ENCODE measurements around the gene GPRIN3.
"Not testable (repeated sequence)": the region's sequence is repeated elsewhere in the genome, so short reads cannot be mapped to it uniquely, and the experiment has no call there.

GPRIN3 gene

GRCh38 chr4:89267846-89268245, 39.8 kb downstream of the GPRIN3 start:
- Histone ChIP-seq H3K4me1 (ENCODE audit: control insufficient read depth, insufficient read depth, low read length, poor library complexity, severe bottlenecking) (no peaks in the 10 kb centered on the region), H3K27ac (ENCODE audit: insufficient read depth, low read length, poor library complexity, severe bottlenecking) (no peak overlapping the region), H3K27me3 (replicated peaks; ENCODE audit: control insufficient read depth, insufficient read depth, low read length, poor library complexity, severe bottlenecking) (no peaks in the 10 kb centered on the region), H3K36me3 (ENCODE audit: control insufficient read depth, insufficient read depth, low read length) (no peaks in the 10 kb centered on the region), H3K9me3 (ENCODE audit: control insufficient read depth, low read length) (no peaks in the 10 kb centered on the region), H3K4me3 (ENCODE audit: insufficient read depth, low read depth, low read length, poor library complexity, severe bottlenecking) (no peak overlapping the region)
- DNase-seq = no peak

- no peak for DNase-seq
- peaks cover 4% of the 10 kb centered on the region for H3K4me1 ChIP-seq (ENCODE audit: control insufficient read depth, insufficient read depth, low read length, poor library complexity, severe bottlenecking)
- no peaks in the 10 kb centered on the region for H3K36me3 ChIP-seq (ENCODE audit: control insufficient read depth, insufficient read depth, low read length)
- H3K27ac ChIP-seq (ENCODE audit: insufficient read depth, low read length, poor library complexity, severe bottlenecking) = no peak overlapping the region
- H3K27me3 ChIP-seq (replicated peaks; ENCODE audit: control insufficient read depth, insufficient read depth, low read length, poor library complexity, severe bottlenecking) = no peaks in the 10 kb centered on the region
- no peak overlapping the region for H3K4me3 ChIP-seq (ENCODE audit: insufficient read depth, low read depth, low read length, poor library complexity, severe bottlenecking)
- H3K9me3 ChIP-seq (ENCODE audit: control insufficient read depth, low read length) = no peaks in the 10 kb centered on the region
Measured at GRCh38 chr4:89267392-89267791, 40.2 kb downstream of the GPRIN3 start.

DNA sequence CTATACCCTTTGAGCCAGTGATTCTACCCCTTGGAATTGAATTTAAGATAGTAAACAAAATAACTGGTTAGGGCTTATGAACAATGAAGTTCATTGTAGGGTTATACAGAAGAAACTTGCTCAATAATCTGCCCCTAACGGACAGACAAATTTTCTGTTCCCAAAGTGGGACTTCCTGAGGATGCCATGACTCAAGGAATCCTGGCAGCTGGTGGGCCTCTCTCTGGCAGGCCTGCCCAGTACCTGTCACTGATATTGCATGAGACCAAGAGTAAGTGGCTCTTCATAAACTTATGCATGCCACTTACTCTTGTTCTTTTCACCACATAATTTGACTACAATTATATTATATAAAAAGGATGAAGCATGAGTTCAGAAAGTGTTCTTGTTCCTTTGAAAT, 41.5 kb downstream of the GPRIN3 start:
- no peaks in the 10 kb centered on the region for H3K27me3 ChIP-seq (replicated peaks; ENCODE audit: control insufficient read depth, insufficient read depth, low read length, poor library complexity, severe bottlenecking)
- no peak overlapping the region for H3K4me3 ChIP-seq (ENCODE audit: insufficient read depth, low read depth, low read length, poor library complexity, severe bottlenecking)
- H3K27ac ChIP-seq (ENCODE audit: insufficient read depth, low read length, poor library complexity, severe bottlenecking) = no peak overlapping the region
- H3K4me1 ChIP-seq (ENCODE audit: control insufficient read depth, insufficient read depth, low read length, poor library complexity, severe bottlenecking) = peaks cover 10% of the 10 kb centered on the region
- no peaks in the 10 kb centered on the region for H3K9me3 ChIP-seq (ENCODE audit: control insufficient read depth, low read length)
- H3K36me3 ChIP-seq (ENCODE audit: control insufficient read depth, insufficient read depth, low read length) = no peaks in the 10 kb centered on the region
- DNase-seq = no peak

DNA sequence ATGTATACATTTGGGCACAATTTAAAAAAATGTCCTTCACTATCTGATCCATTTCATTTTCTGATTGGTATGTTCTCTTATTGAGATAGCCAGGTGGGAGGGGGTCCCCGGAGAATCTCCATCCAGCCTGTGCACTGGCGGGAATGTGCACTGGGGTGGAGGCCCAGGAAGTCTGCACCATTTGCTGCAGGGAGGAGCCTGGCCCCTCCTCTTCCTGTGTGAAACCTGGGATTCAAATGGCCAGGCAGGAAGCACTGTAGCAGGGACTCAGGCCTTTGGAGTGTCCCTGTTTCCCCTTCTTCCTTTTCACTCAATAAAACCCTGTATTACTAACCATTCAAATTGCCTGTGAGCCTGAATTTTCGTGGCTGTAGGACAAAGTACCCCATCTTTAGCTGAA, 44.3 kb downstream of the GPRIN3 start:
- no peaks in the 10 kb centered on the region for H3K27me3 ChIP-seq (replicated peaks; ENCODE audit: control insufficient read depth, insufficient read depth, low read length, poor library complexity, severe bottlenecking)
- peaks cover 28% of the 10 kb centered on the region for H3K4me1 ChIP-seq (ENCODE audit: control insufficient read depth, insufficient read depth, low read length, poor library complexity, severe bottlenecking)
- no peak overlapping the region for H3K4me3 ChIP-seq (ENCODE audit: insufficient read depth, low read depth, low read length, poor library complexity, severe bottlenecking)
- peak overlapping the region; percentile 8 for H3K27ac ChIP-seq (ENCODE audit: insufficient read depth, low read length, poor library complexity, severe bottlenecking)
- no peak for DNase-seq
- H3K9me3 ChIP-seq (ENCODE audit: control insufficient read depth, low read length) = no peaks in the 10 kb centered on the region
- no peaks in the 10 kb centered on the region for H3K36me3 ChIP-seq (ENCODE audit: control insufficient read depth, insufficient read depth, low read length)

DNA sequence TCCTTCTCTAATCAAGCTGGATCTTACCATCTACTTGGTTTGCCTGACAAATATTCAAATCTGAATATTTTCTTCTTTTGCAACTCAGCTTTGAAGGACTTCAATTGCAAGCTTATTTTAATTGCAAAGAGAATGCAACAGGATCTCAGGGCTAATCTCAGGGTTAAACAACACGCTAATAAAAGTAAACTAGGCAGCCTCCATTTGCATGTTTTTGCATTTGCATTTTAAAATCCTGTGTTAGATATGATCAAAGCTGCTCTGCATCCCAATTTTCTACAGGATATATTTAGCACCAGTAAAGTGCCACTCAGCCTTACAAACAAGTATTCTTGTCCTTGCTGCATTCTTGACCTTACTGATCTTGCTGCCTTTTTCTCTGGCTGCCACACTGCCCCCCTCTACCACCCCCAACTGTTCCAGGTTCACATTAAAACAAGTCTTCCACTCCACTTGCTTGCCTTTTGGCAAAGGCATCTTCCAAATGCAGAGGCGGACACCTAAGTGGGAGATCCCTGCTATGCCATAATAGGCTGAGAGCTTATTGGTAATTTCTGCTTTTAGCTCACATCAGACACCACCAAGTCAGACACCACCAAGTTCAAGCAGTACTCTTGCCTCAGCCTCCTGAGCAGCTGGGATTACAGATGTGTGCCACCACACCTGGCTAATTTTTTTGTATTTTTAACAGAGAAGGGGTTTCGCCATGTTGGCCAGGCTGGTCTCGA, 48.1 kb downstream of the GPRIN3 start:
- no peak for DNase-seq
- Histone ChIP-seq H3K4me3 (ENCODE audit: insufficient read depth, low read depth, low read length, poor library complexity, severe bottlenecking) (no peak overlapping the region), H3K9me3 (ENCODE audit: control insufficient read depth, low read length) (no peaks in the 10 kb centered on the region), H3K27me3 (replicated peaks; ENCODE audit: control insufficient read depth, insufficient read depth, low read length, poor library complexity, severe bottlenecking) (no peaks in the 10 kb centered on the region), H3K4me1 (ENCODE audit: control insufficient read depth, insufficient read depth, low read length, poor library complexity, severe bottlenecking) (peaks cover 55% of the 10 kb centered on the region), H3K27ac (ENCODE audit: insufficient read depth, low read length, poor library complexity, severe bottlenecking) (no peak overlapping the region), H3K36me3 (ENCODE audit: control insufficient read depth, insufficient read depth, low read length) (no peaks in the 10 kb centered on the region)

GRCh38 chr4:89258506-89258905, 49.1 kb downstream of the GPRIN3 start:
- Histone ChIP-seq H3K27ac (ENCODE audit: insufficient read depth, low read length, poor library complexity, severe bottlenecking) (no peak overlapping the region), H3K9me3 (ENCODE audit: control insufficient read depth, low read length) (no peaks in the 10 kb centered on the region), H3K4me1 (ENCODE audit: control insufficient read depth, insufficient read depth, low read length, poor library complexity, severe bottlenecking) (peaks cover 55% of the 10 kb centered on the region), H3K4me3 (ENCODE audit: insufficient read depth, low read depth, low read length, poor library complexity, severe bottlenecking) (no peak overlapping the region), H3K27me3 (replicated peaks; ENCODE audit: control insufficient read depth, insufficient read depth, low read length, poor library complexity, severe bottlenecking) (no peaks in the 10 kb centered on the region), H3K36me3 (ENCODE audit: control insufficient read depth, insufficient read depth, low read length) (no peaks in the 10 kb centered on the region)
- no peak for DNase-seq

DNA sequence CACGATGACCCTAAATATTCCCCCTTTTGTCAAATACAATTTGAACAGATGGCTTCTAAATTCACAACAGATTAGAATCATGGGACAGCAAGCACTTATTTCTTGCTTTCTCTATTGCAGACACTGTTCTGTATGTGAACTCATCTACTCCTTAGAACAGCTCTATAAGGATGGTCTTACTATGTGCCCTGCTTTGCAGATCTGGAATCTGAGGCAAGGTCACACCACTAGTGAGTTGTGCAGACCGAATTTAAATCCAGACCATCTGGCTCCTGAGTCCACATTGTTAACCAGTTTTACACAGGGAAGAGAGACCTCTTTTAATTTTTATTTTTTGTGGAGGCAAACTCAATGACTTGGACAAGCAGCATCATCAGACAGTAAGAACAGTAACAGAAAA, 50.2 kb downstream of the GPRIN3 start:
- no peaks in the 10 kb centered on the region for H3K9me3 ChIP-seq (ENCODE audit: control insufficient read depth, low read length)
- H3K4me1 ChIP-seq (ENCODE audit: control insufficient read depth, insufficient read depth, low read length, poor library complexity, severe bottlenecking) = peaks cover 51% of the 10 kb centered on the region
- H3K27ac ChIP-seq (ENCODE audit: insufficient read depth, low read length, poor library complexity, severe bottlenecking) = no peak overlapping the region
- no peaks in the 10 kb centered on the region for H3K36me3 ChIP-seq (ENCODE audit: control insufficient read depth, insufficient read depth, low read length)
- no peak for DNase-seq
- no peaks in the 10 kb centered on the region for H3K27me3 ChIP-seq (replicated peaks; ENCODE audit: control insufficient read depth, insufficient read depth, low read length, poor library complexity, severe bottlenecking)
- no peak overlapping the region for H3K4me3 ChIP-seq (ENCODE audit: insufficient read depth, low read depth, low read length, poor library complexity, severe bottlenecking)

- no peaks in the 10 kb centered on the region for H3K9me3 ChIP-seq (ENCODE audit: control insufficient read depth, low read length)
- no peak for DNase-seq
- no peak overlapping the region for H3K4me3 ChIP-seq (ENCODE audit: insufficient read depth, low read depth, low read length, poor library complexity, severe bottlenecking)
- no peaks in the 10 kb centered on the region for H3K36me3 ChIP-seq (ENCODE audit: control insufficient read depth, insufficient read depth, low read length)
- H3K27ac ChIP-seq (ENCODE audit: insufficient read depth, low read length, poor library complexity, severe bottlenecking) = peak overlapping the region; percentile 42
- H3K27me3 ChIP-seq (replicated peaks; ENCODE audit: control insufficient read depth, insufficient read depth, low read length, poor library complexity, severe bottlenecking) = no peaks in the 10 kb centered on the region
- peaks cover 46% of the 10 kb centered on the region for H3K4me1 ChIP-seq (ENCODE audit: control insufficient read depth, insufficient read depth, low read length, poor library complexity, severe bottlenecking)
Measured at GRCh38 chr4:89256203-89256800, 51.3 kb downstream of the GPRIN3 start.

DNA sequence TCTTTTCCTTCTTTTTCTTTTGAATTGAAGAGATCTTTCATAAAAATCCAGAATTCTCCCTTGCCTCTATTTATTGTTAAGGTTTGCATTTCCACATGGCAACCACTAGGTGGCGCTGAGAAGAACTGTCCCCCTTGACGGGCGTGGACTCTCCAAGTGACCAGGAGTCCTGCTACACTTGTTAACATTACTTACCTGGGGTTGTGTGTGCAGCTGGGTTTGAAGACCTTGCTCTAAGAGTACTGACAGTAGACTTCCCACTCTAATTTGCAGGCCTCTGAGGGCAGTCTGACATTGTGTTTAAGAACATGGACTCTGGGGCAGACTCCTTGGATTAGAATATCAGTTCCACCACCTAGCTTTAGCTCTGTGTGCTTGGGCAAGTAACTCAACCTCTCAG, 52.8 kb downstream of the GPRIN3 start:
- H3K9me3 ChIP-seq (ENCODE audit: control insufficient read depth, low read length) = no peaks in the 10 kb centered on the region
- no peak overlapping the region for H3K4me3 ChIP-seq (ENCODE audit: insufficient read depth, low read depth, low read length, poor library complexity, severe bottlenecking)
- H3K27me3 ChIP-seq (replicated peaks; ENCODE audit: control insufficient read depth, insufficient read depth, low read length, poor library complexity, severe bottlenecking) = no peaks in the 10 kb centered on the region
- H3K27ac ChIP-seq (ENCODE audit: insufficient read depth, low read length, poor library complexity, severe bottlenecking) = peak overlapping the region; percentile 60
- H3K36me3 ChIP-seq (ENCODE audit: control insufficient read depth, insufficient read depth, low read length) = peaks cover under 1% of the 10 kb centered on the region
- H3K4me1 ChIP-seq (ENCODE audit: control insufficient read depth, insufficient read depth, low read length, poor library complexity, severe bottlenecking) = peaks cover 37% of the 10 kb centered on the region
- peak in 2 of 3 donors; percentile 27 to 41 for DNase-seq

- not testable (repeated sequence) for H3K36me3 ChIP-seq (ENCODE audit: control insufficient read depth, insufficient read depth, low read length); H3K27ac ChIP-seq (ENCODE audit: insufficient read depth, low read length, poor library complexity, severe bottlenecking); H3K27me3 ChIP-seq (replicated peaks; ENCODE audit: control insufficient read depth, insufficient read depth, low read length, poor library complexity, severe bottlenecking); DNase-seq; H3K9me3 ChIP-seq (ENCODE audit: control insufficient read depth, low read length); H3K4me3 ChIP-seq (ENCODE audit: insufficient read depth, low read depth, low read length, poor library complexity, severe bottlenecking)
- peaks cover 32% of the 10 kb centered on the region for H3K4me1 ChIP-seq (ENCODE audit: control insufficient read depth, insufficient read depth, low read length, poor library complexity, severe bottlenecking)
Measured at GRCh38 chr4:89254347-89254746, 53.3 kb downstream of the GPRIN3 start.

Data from effector memory CD4-positive, alpha-beta T cell (primary cell).